Esophagus squamous epithelium (tissue), 5 donors: ENCODE data around the gene COL18A1. TPM values are rescaled to one million over a fixed set of nuclear protein-coding genes. Genes with fewer than 3 reads are reported as not detected.

ENCODE experiments used
- DNase-seq: peaks from one replicate; lab custom pipeline; 2025; lab: John Stamatoyannopoulos, UW
- H3K27ac ChIP-seq, 4 donors: fragments of 200-600 bp; sonication (generic); one replicate each; pipeline ENCODE4 v1.5.1; 2016 to 2019; ENCODE audit warnings: mild to moderate bottlenecking in 1 of 4
- H3K27me3 ChIP-seq, 4 donors: fragments of 200-600 bp; sonication (generic); 1 replicate in 3 of 4; 2 replicates in 1 of 4; pipeline versions ENCODE4 v1.5.1 to v1.6.0; 2017 to 2021; ENCODE audit warnings: antibody characterized with exemption in 1 of 4
- H3K36me3 ChIP-seq, 3 donors: fragments of 200-600 bp; sonication (generic); one replicate each; pipeline ENCODE4 v1.5.1; 2016 to 2019
- H3K4me1 ChIP-seq, 3 donors: fragments of 200-600 bp; sonication (generic); one replicate each; pipeline ENCODE4 v1.5.1; 2017 to 2019
- H3K4me3 ChIP-seq, 4 donors: fragments of 200-600 bp; sonication (generic); 1 replicate in 3 of 4; 2 replicates in 1 of 4; pipeline ENCODE4 v1.5.1; 2016 to 2019; ENCODE audit warnings: mild to moderate bottlenecking in 2 of 4, moderate library complexity in 1 of 4
- H3K9me3 ChIP-seq, 3 donors: fragments of 200-600 bp; sonication (generic); one replicate each; pipeline ENCODE4 v1.5.1; 2016 to 2019
- CTCF ChIP-seq, 6 experiments: fragments of 450-650 bp in 4 of 6; fragments of 200-600 bp in 2 of 6; sonication (generic) in 2 of 6; IDR thresholded peaks; one replicate each; pipeline ENCODE4 v1.5.1; 2016 to 2019; ENCODE audit warnings: antibody characterized with exemption in 6 of 6, mild to moderate bottlenecking in 4 of 6, moderate library complexity in 4 of 6
- POLR2A ChIP-seq, 4 donors: fragments of 450-650 bp; IDR thresholded peaks; one replicate each; pipeline ENCODE4 v1.6.1; 2017; ENCODE audit warnings: antibody characterized with exemption in 4 of 4, mild to moderate bottlenecking in 4 of 4, moderate library complexity in 3 of 4
- WGBS, 2 donors: methylation state at CpG; one replicate each; pipeline ENCODE4 v1.1.5; 2018; 5-methylcytosine and 5-hydroxymethylcytosine counted together
- intact Hi-C: fragments of 100-400 bp; cut with DNase I; formaldehyde crosslinking; loops from one replicate; pipeline ENCODE4 v1.15.0; 2022
- total RNA-seq, 4 donors: library from RNA; depleted of rRNA; stranded (reverse); fragments of >200 nt; gene quantifications; one replicate each; pipeline ENCODE4 v1.1.0, GENCODE V29; 2016
- donor health status: DM: yes; HTN: yes; CAD: no.

The COL18A1 gene
- total RNA-seq, 4 donors from 2014 or later = 38.9 to 69.0 (median 52.5) TPM

- intact Hi-C loops = no loop called here
- WGBS, 2 donors = 40 to 55% methylated on average over 25 to 36 of the region's 41 CpGs
- H3K9me3 ChIP-seq = no peaks in the 10 kb centered on the region
- peak overlapping the region in 1 of 4 donors; percentile 13 for H3K4me3 ChIP-seq
- peak overlapping the region; percentile 34 to 88 (median 75) for H3K27ac ChIP-seq
- TF ChIP-seq CTCF (IDR thresholded peaks at IDR 0.05) (no peak), POLR2A (IDR thresholded peaks at IDR 0.05) (no peak)
- no peak for DNase-seq
- H3K36me3 ChIP-seq = no peaks in the 10 kb centered on the region
- H3K27me3 ChIP-seq = peaks cover 0 to 11% (median 0%) of the 10 kb centered on the region in 4 donors
- peaks cover 0 to 37% (median 14%) of the 10 kb centered on the region in 3 donors for H3K4me1 ChIP-seq
Measured at GRCh38 chr21:45357436-45358260, 47.3 kb upstream of the COL18A1 start.

- WGBS, 2 donors = 89 to 100% methylated on average over 7 of the region's 15 CpGs
- peaks cover 0 to 11% (median 0%) of the 10 kb centered on the region in 4 donors for H3K27me3 ChIP-seq
- peak overlapping the region; percentile 34 to 88 (median 75) for H3K27ac ChIP-seq
- TF ChIP-seq CTCF (IDR thresholded peaks at IDR 0.05) = no peak
- TF ChIP-seq POLR2A (IDR thresholded peaks at IDR 0.05) = no peak
- no peaks in the 10 kb centered on the region for H3K9me3 ChIP-seq
- intact Hi-C loops = no loop called here
- H3K4me3 ChIP-seq = no peak overlapping the region
- peaks cover 0 to 35% (median 12%) of the 10 kb centered on the region in 3 donors for H3K4me1 ChIP-seq
- DNase-seq = no peak
- H3K36me3 ChIP-seq = no peaks in the 10 kb centered on the region
Measured at GRCh38 chr21:45358261-45358670, 46.7 kb upstream of the COL18A1 start.

- 97 to 98% methylated on average over 6 to 9 of the region's 13 CpGs for WGBS, 2 donors
- no peaks in the 10 kb centered on the region for H3K9me3 ChIP-seq
- intact Hi-C loops = no loop called here
- no peaks in the 10 kb centered on the region for H3K36me3 ChIP-seq
- H3K4me1 ChIP-seq = peaks cover 2 to 39% (median 16%) of the 10 kb centered on the region in 3 donors
- no peak overlapping the region for H3K4me3 ChIP-seq
- DNase-seq = no peak
- TF ChIP-seq CTCF (IDR thresholded peaks at IDR 0.05) (no peak), POLR2A (IDR thresholded peaks at IDR 0.05) (no peak)
- peak overlapping the region in 3 of 4 donors; percentile 4 to 88 (median 77) for H3K27ac ChIP-seq
- peaks cover 0 to 11% (median 0%) of the 10 kb centered on the region in 4 donors for H3K27me3 ChIP-seq
Measured at GRCh38 chr21:45358711-45359310, 46.2 kb upstream of the COL18A1 start.

- WGBS, 2 donors = 79 to 93% methylated on average over 5 to 6 of the region's 26 CpGs
- H3K27me3 ChIP-seq = peaks cover 0 to 11% (median 0%) of the 10 kb centered on the region in 4 donors
- H3K27ac ChIP-seq = no peak overlapping the region
- intact Hi-C loops = no loop called here
- H3K4me1 ChIP-seq = peaks cover 10 to 47% (median 25%) of the 10 kb centered on the region in 3 donors
- DNase-seq = no peak
- TF ChIP-seq POLR2A (IDR thresholded peaks at IDR 0.05) (no peak), CTCF (IDR thresholded peaks at IDR 0.05) (no peak)
- no peaks in the 10 kb centered on the region for H3K36me3 ChIP-seq
- H3K9me3 ChIP-seq = no peaks in the 10 kb centered on the region
- no peak overlapping the region for H3K4me3 ChIP-seq
Measured at GRCh38 chr21:45359451-45360217, 45.3 kb upstream of the COL18A1 start.
